ENCODE measurements around the gene PAOX.
"Not testable (repeated sequence)": the region's sequence is repeated elsewhere in the genome, so short reads cannot be mapped to it uniquely, and the experiment has no call there.

Gene PAOX

DNA sequence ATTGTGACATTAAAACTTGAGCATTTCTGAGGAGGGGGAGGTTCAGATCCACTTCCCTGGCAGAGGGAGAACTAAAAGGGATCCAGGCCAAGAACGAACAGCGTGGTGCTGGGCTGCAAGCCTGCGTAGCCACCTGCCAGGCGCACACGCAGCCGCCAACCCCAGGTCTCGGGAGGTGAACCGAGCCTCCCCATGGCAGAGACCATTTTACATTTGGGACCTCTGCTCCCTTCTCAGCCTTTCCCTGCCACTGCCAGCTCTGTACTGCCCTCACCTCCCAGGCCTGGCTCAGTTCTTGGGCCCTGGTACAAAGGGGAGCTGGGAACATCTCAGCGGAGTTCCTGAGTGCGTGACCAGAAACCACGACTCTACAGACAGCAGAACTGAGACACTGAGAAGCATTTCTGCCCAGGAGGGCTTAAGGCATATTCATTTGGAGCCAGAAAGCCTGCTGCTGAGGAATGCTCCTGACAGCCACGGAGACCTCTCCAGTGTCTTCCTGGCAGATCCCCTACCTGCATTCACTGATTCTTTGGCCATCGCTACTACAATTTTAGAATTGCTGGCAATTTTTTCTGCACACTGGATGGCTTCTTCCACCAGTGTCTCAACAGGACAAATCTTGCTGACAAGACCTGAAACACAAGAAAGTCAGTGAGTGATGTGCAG lies 13.5 kb upstream of the PAOX start:
- DNase-seq, result no peak

DNA sequence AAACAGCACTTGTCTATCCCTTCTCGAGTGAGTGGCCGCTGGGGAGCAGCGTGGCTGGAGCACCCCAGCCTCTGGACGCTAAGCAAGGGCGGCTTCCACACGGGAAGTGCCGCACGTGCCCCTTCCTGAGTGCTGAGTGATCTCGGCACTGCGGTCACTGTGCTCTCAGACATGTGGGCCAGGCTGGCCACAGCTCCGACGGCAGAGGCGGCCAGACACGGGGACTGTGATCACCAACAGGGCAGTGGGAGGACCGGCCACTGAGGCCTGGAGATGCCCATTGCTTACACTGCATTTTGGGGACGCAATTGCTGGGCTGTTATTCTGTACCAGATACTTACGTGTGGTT lies 13.0 kb upstream of the PAOX start:
- DNase-seq, result no peak

DNA sequence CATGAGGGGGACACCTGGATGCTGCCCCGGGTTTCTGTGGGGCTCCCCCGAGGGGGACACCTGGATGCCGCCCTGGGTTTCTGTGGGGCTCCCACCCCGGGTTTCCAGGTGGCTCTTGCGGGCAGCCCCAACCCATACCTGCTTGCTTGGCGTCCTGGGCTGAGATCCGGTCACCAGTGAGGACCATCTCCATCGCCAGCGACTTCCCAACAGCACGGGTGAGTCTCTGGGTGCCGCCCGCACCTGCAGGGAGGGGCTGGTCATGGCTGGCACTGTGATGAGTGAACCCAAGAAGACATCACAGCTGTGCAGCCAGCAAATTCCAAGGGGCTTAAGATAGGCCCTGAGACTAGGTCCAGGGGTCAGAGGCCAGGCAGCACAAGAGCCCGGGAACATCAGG lies 12.3 kb upstream of the PAOX start:
- no peak for DNase-seq

DNA sequence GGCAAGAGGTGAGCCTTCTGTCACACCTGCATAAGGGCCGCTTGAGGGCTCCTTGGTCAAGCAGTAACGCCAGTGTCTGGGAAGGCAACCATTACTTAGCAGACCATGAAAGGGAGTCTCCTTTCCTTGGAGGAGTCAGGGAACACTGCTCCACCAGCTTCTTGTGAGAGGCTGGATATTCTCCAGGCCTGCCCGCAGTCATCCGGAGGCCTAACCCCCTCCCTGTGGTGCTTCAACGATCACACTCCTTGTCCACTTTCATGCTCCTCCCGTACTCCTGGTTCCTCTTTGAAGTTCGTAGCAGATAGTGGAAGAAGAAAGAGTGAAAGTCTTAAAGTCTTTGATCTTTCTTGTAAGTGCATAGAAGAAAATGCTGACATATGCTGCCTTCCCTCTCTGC lies 11.6 kb upstream of the PAOX start:
- not testable (repeated sequence) for DNase-seq

DNA sequence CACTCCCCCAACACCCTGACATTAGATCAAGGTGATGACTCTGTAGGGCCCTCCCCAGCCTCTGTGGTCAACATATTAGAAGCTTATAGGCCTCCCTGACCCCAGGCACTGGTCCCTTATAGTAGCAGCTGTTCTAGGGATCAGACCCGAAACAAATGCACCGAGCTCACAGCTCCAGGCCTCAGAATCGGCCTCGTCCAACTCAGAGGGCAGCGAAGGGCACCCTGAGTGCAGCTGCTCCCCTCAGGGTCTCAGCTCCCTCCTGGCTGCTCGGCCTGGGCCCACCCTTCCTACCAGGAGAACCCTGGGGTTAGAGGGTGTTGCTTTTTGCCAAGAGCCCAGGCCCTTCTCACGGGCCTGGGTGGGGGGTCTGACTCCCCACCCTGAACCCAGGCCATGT lies 10.9 kb upstream of the PAOX start:
- DNase-seq, result no peak

DNA sequence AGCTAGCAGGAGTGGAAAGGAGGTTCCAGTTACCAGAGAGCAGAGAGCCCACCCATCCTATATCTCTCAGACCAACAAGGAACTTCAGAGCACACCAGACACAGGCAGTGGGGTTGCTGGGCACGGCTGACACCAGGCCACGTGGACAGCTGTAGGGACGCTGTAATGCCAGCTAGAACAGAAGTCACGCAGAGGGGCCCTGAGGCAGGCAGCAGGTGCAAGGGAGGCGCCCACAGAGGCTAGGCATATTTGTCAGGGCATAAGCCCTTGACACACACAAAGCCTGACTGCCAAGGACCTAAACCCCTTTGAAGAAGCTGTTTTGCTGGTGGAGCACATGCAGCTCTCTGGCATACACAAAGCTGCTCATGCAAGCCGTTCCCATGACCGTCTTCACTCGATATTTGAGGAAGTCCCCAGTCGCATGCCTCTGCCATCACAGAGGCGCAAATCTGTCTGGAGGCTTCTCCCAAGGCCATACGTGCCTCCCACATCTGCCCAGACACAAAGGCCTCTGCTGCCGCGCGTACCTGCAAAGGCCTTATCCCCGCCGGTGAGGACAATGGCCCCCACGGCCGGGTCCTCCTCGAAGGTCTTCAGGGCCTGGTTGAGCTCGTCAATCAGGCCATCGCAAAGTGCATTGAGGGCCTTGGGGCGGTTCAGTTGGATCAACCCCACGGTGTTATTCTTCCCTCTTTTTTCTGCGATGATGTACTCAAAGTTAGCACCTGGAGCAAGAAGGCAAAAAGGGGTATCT lies 8.9 kb upstream of the PAOX start:
- DNase-seq, result no peak

DNA sequence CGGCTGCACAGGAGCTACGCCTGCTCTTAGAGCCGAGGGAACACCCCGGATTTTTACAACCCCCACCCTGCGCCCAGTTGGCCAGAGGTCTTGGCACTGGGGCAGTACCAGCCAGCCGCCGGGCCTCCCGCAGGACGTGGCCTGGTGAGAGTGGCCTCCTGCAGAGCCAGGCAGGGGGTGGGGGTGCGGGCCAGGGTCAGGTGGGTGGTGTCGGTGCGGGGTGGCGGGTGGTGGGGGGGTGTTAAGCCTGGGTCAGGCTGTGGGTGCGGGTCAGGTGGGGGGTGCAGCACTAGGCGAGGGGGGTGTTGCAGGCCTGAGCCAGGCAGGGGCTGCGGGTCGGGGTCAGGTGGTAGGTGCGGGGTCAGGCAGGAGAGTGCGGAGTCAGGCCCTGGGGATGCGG lies 6.6 kb upstream of the PAOX start:
- no peak for DNase-seq

DNA sequence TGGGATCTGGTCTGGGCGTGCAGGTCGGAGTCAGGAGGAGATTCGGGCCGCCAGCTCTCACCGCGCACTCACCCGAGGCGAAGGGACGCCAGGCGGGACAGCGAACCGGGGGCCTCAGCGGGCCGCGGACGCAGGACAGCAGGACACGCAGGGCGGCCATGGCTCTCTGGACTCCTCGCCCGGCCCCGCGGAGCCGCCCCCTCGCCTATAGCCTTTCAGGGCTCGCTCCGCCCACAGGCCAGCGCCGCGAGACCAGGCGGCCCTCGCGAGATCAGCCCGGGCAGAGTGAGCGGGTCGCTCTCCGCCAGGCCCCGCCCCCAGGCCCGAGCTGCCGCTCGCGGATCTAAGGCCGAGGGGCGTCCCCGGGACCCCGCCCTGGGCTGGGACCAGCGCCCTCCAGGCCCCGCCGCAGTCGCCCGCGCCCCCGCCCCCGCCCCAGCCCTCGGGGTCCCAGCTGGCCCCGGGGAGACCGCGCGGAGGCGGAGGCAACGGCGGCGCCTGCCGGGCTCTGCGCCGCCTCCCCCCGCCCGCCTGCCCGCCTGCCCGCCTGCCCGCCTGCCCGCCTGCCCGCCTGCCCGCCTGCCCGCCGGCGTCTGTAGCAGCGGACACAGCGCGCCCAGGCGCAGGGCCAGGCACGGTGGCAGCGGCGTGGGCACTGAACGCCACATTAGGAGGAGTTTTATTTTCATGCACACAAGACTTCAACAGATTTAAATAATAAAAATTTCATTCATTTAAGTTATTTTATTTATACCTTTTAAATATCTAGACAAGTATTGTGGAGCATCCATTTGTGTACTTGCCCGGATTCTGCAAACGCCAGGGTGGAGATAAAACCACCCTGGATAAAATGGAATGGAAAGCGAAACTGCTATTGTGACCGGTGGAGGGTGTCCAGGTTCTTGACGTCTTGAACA lies 5.6 kb upstream of the PAOX start, which contains the start of gene ECHS1:
Gene ECHS1, minus strand, starts transcription at position 181 of the 917 bp plus-strand sequence. Its CDS starts 21 bp downstream, at position 160.
- DNase-seq, result peak; percentile 93

DNA sequence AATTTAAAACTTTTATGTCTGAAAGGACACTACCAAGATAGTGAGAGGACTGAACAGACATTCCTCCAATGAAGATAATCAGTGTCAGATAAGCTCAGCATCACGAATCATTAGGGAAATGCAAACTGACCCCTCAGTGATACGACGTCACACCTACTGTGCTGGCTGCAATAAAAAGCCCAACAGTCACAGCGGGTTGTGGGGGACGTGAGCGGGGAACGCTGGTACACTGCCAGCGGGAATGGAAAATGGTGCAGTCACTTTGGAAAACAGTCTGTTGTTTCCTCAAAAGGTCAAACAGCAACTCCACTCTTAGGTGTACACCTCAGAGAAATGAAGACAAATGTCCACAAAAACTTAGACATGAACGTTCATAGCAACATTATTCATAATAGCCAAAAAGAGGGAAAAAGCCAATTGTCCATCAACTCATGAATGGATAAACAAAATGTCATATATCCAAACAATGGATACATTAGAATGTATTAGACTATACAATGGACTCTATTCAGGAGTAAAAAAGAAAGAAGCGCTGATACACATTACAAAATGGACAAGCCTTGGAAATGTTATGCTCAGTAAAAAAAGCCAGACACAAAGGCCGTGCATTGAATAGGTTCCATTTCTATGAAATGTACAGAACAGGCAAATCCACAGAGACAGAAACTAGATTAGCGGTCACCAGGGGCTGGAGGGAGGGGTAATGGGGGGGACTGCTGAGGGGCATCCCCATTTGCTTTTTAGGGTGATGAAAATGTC lies 3.5 kb upstream of the PAOX start:
- no peak for DNase-seq

DNA sequence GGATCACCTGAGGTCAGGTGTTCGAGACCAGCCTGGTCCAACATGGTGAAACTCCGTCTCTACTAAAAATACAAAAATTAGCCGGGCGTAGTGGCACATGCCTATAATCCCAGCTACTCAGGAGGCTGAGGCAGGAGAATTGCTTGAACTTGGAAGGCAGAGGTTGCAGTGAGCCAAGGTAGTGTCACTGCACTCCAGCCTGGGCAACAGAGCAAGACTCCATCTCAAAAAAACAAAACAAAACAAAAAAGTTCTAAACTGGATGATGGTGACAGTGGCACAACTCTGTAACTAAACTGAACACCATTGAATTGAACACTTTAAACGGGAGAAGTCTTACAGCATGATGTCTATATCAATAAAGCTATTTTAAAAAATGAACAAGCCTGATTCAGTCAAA lies 2.9 kb upstream of the PAOX start:
- not testable (repeated sequence) for DNase-seq

DNA sequence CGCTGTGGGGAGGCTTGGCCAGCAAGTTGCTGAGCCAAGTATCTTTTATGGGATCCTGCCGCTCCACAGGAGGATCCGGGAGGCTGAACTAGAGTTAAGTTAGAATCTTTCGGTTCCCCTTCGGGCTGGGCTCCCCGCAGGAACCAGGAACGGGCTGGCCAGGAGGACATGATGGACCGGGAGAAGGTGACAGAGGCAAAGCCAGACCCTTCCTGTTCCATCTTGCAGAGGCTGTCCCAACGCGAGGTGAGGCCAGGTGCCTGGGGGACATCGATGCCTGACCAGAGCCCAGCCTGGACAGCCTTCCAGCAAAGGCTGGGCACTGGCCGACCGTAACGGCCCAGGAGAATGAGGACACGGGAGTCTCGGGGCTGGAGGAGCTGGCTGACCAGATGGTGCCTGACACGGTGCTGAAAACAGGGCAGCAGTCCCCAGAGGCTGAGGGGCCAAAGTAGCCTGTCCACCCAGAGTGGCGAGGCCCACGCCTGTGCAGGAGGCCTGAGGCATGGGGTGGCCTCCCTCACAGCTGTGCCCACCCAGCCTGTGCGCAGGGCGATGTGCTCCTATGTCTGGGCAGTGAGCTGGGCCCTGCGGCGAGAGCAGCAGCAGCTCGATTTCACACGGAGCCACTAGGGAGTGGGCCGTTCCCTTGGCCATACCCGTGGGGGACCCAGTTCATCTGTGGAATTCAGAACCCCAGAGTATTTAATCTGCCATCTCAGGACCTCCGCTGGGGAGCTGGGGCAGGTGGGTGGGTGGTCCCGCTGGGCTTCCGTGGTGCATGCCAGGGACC lies 1.8 kb upstream of the PAOX start:
- no peak for DNase-seq

DNA sequence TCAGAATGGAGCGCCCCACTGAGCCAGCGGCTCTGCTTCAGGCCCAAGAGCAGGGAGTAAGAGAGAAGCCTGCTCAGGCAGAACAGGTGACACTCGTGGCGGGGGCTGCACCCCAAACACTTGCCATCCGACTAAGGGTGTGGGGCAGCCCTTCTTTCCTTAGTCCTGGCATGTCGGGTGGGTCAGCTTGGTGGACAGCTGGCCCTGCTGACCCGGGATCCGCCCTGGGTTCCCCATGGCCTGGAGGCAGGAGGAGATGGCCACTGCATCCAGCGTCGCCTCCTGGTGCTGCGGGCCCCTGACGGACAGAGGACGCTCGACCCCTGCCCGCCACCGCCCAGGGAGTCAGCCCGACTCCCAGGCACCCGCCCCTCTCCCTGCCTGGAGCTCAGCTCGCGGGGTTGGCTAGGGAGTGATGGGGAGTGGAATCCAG lies 1.2 kb upstream of the PAOX start:
- DNase-seq, result no peak

DNA sequence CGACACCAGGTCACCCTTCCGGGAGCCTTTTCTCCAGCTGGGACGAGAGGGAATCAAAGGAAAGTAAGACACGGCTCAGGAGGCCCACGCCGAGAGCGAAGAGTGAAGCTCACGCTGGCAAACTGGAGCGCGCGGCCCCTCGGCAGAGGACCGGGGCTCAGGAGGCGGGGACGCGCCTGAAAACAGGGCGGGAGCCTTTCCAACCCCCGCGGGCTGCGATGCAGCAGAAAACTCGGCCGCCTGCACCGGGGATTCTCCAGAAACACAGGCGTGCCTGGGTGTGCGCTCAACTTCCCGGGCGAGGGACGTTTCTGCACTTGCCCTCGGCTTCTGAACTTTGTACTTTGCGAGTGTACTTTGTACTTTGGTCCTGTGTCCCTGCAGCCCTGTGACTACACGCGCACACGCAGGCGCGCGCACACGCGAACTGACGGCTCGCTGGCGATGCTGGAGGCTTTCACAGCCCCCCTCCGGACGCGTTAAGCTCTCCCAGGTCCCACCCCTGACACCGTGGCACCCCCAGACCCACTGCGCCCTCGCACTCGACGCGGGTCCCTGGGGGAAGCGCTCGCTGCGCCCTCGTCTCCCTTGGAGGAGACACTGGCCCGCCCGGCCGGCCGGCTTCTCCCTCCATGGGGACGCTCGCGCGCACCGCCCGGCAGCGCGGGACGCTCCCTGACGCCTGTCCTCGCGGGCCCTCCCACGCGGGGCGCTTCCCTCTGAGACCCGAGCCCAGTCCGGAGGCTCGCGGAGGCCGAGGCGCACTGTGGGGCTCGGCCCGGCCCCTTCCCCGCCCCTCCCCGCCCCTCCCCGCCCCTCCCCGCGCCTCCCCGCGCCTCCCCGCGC lies 588 bp upstream of the PAOX start:
- DNase-seq, result peak; percentile 59

DNA sequence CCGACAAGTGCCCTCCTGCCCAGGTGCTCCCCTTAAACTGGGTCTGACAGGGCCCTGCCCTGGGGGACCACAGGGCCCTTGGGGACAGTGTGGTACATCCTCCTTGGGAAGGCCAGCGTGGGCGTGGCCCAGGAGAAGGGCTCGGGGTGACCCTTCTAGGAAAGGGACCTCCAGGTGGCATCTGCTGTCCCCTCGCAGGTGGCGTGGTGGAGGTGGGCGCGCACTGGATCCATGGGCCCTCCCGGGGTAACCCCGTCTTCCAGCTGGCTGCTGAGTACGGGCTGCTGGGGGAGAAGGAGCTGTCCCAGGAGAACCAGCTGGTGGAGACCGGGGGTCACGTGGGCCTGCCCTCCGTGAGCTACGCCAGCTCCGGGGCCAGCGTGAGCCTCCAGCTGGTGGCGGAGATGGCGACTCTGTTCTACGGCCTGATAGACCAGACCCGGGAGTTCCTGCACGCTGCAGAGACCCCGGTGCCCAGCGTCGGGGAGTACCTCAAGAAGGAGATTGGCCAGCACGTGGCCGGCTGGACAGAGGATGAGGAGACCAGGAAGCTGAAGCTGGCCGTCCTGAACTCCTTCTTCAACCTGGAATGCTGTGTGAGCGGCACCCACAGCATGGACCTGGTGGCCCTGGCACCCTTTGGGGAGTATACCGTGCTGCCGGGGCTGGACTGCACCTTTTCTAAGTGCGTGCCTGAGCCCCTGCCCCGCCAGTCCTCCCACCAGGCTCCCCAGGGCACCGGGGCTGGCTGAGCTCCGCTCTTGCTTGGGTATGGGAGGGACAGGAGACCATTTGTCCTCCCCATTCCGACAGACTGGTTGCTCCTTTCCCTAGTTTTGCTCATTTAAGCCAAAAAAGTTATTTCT lies 972 bp downstream of the PAOX start:
- DNase-seq, result no peak

DNA sequence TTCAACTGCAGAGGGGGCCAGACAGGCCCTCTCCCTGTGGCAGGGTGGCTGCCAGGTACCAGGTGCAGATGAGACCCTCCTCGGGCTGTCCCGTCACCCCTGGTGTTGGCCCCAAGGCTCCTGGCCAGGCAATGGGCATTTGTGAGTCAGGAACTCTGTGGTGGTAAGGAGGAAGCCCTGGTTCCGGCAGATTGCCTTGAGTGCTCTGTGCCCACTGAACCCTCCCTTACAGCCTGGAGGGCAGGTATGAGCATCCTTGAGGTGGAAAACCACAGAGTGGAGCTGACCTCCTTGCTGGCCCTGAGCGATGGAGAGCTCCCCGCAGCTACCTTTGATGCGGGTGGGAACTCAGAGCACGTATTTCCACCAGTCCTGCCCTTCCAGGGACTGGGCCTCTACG lies 2.0 kb downstream of the PAOX start:
- DNase-seq, result no peak

DNA sequence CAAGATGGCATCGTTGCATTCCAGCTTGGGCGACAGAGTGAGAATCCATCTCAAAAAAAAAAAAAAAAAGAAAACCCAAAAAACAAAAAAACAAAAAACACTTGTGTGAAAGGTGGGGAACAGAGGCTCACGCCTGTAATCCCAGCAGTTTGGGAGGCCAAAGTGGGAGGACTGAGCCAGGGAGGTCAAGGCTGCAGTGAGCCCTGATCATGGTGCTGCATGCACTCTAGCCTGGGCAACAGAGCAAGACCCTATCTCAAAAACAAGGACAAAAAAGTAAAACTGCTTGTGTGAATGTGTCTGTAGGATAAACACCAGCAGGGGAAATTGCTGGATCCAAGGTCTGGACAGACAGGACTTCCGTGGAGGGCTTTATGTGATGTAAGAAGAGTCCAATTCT lies 4.5 kb downstream of the PAOX start:
- DNase-seq, result no peak

DNA sequence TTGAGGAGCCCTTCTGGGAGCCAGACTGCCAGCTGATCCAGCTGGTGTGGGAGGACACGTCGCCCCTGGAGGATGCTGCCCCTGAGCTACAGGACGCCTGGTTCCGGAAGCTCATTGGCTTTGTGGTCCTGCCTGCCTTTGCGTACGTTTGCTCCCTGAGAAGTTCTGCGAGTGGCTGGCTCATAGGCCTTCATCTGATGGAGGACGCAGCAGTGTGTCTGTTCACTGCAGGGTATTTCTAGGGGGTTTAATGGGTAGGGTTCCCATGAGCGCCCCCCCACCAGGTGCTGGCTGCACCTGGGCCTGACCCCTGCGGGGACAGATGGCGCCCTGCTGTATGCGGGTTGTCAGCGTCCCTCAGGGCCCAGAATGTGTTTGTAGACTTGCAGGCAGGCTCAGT lies 5.0 kb downstream of the PAOX start:
- DNase-seq, result no peak

DNA sequence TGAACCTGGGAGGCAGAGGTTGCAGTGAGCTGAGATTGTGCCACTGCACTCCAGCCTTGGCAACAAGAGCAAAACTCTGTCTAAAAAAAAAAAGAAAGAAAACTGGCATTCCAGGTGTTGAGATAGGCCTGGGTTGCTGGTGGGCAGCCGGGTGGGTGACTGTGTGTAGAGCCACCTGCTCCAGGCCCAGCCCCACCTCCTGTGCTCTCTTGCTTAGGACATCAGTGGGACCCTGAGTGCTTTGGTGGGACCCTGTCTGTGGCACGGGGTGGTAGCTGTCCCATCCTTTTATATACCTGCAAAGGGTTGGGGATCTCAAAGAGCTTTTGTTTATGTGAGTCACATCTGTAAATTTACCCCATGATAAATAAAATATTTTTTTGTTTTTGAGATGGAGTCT lies 6.2 kb downstream of the PAOX start:
- no peak for DNase-seq

DNA sequence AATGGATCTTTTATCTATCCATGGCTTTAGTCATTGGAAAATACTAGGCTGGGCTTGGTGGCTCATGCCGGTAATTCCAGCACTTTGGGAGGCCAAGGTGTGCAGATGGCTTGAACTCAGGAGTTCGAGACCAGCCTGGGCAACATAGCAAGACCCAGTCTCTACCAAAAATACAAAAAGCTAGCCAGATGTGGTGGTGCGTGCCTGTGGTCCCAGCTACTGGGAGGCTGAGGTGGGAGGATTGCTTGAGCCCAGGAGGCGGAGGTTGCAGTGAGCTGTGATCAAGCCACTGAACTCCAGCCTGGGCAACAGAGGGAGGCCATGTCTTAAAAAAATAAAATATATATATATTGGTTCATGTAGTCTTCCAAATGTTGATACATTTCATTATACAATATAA lies 7.9 kb downstream of the PAOX start:
- not testable (repeated sequence) for DNase-seq
